Measurements from ENCODE around the gene DPYSL3.

The DPYSL3 gene

DNA sequence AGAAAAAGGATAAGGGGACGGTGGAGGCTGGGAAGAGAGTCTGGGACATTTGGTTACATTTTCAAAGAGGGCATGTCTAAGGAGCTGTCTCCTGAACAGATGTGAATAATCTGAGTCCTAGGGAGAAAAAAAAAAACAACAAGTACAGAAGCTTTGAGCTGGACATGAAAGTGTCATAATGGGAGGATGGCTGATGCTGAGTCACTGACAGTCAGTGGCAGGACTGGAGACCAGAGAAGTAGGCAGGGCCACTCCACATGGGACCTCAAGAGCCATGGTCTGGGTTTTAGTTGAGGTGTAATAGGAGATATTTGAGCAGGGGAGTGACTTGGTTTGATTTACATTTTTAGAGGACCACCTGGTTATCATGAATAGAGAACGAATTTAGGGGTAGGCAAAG lies 70.6 kb downstream of the DPYSL3 start:
- DNase-seq (ENCODE audit: low read depth), result peak; percentile 67

DNA sequence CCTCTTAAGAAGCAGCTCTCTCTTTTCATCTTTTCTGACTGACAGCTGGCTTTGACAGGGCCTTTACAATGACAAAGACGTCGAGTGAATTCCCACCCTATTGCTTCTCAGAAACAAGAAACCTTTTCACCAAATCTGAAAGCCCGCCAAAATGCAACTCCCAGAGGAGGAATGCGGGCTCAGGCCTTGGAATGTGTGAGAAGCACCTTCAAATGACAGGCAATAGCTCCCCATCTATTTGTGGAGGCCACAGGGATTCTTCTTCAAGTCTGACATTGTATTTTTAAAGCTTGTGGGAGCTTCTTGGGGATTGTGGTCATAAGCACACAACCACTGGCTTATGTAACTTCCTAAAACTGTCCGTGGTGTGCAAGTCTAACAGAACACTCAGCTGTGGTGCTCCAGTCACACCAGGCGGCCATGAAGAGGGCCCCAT lies 72.7 kb downstream of the DPYSL3 start:
- DNase-seq (ENCODE audit: low read depth), result peak; percentile 24

DNA sequence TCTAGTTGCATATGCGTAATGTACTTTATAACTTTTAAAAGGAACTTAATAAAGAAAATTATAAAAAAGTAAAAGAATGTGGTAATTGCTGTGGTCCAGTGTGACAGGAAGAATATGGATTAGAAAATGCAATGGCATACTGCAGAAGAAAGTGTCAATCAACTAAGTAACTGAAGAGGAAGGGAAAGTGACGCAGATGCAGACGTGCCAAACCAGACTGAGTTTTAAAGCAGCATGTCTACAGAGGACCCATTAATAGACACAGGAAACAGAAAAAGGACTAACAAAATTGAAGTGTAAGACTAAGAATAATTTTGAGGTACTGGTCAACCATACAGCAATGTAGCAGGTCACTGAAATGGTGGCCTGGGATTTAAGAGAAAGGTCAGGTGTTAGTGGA lies 73.3 kb downstream of the DPYSL3 start:
- DNase-seq (ENCODE audit: low read depth), result no peak

DNA sequence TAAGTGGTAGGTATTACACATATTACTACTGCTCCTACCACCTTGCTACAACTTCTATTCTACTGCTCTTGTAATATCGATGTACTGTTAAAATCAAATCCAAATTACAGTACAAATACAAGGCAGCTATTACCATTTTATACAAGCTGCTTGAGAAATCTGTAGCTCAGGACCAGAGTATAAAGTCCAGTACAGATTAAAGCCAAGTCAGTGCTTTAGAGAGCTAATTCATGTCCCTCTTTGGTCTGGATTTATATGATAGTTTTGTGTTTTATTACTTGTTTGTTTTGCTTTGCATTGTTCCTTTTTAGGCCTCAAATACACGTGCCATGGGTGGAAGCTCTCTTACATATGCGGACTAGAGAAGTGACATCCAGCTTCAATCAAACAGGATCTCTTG lies 75.8 kb downstream of the DPYSL3 start:
- no peak for DNase-seq (ENCODE audit: low read depth)

DNA sequence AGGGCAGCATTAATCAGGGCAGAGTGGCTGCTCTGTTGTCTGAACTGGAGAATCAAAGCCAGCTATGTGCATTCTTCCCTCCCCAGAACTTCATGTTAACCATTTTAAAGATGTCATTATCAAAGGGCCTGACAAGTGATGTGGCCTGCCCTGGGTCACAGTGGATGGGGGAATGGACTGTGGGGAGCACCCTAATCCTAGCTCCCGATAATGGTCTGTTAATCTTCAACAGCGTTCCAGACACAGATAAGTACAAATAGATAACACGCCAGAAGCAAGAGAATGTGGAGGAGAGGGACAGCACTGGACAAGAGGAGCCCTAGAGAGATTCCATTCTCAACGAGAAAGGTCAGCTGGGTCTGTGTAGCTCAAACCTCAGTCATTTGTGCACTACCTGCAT lies 77.5 kb downstream of the DPYSL3 start:
- no peak for DNase-seq (ENCODE audit: low read depth)

DNA sequence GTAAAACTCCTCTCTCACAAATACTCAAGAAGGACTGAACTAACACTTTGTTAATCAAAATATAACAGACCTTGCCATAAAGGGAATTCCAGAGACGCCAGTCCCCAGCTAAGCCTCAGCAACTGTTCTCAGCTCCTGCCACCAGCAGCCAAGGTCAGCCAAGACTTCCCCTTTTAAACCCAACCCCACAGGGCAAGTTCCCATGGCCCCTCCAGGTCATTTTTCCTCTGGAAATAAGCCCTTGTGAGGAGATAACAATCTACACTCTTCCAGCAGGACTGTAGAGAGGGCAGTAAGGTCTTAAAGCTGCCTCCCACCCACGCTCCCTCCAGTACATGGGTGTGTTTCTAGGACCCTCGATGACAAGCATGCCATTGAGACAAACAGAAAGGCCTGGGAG lies 78.3 kb downstream of the DPYSL3 start:
- DNase-seq (ENCODE audit: low read depth), result no peak

DNA sequence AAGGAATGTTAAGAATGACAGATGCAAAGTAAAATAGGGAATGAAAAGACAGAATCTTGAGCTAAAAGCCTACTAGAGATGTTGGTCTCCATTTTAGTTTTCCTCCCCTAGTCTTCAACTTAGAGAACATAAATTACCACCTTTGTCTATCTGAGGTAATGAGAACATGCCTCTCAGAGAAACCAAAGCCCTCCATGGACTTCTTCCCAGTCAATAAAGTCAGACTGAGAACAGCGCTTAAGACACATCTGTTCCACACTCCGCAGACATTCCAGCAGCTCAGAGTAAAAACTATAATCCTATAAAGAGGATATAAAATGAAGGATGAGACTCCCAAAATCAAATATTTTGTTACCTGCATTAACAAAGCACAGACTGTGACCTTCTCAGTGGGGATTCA lies 79.2 kb downstream of the DPYSL3 start:
- DNase-seq (ENCODE audit: low read depth), result no peak

DNA sequence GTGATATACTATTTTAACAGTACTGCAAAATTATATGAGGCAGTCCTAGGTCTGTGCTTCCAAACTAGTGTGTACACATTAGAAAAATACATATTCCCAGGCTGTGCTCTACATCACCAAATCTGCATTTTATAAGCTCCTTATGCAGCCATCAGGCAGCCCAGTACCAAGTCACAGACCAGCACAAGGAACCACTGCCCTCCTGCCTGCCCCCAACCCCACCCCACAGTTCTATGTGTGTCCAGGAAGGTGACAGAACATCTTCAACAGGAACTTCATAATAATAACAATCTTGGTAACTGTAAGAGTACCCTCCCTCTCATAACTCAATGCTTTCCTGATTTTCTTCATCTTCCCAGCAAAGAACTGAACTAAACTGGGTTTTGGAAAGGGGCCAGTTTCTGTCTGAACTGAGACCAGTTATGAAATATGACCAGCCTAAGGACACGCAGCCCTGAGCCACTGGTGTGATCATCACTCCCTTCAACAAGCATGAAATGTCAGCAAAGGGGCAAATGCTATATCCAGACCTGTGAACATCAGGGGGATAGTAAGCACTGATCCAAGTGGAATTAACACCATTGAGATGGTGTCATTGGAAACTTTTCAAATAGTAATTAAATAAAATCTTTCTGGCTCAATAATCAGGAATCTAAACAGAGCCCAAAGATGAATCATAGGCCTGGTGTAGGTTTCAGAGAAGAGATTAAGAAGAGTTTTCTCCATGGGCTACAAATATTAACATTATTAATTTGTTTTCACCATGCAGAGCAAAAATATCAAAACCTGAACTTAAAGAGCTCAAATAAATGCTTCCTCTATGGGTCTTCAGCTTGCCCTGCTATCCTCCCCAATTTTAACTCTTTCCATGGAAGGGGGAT lies 82.1 kb downstream of the DPYSL3 start:
- DNase-seq (ENCODE audit: low read depth), result peak; percentile 27

DNA sequence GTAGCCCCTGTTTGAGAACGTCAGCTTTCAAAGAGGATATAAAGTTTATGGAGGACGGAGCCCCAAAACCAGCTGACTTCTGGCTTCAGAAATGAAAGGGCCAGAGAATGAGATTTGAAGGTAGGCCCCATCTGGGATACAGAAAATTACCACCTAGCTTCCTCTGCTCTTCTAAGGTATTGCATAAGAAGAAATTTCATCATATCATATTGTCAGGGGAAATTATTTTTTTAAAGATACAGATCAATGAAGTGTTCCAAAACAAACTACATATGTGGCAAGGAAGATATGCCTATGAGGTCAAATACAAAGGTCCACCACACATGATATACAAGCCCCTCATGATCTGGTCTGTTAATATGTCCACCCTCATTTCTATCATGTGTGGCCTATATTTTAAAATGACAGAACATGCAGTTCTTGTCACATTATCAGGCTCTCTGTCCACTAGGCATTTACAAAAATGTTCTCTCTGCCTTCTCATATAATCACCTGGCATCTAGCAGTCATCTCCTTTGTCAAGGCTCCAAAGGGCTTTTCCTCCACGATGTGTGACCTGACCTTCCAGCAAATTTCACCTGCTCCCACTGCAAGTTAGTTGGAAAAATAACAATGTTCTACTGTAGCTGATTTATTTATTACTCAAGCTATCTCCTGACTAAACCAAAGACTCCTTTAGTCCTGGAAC lies 83.1 kb downstream of the DPYSL3 start:
- DNase-seq (ENCODE audit: low read depth), result no peak

DNA sequence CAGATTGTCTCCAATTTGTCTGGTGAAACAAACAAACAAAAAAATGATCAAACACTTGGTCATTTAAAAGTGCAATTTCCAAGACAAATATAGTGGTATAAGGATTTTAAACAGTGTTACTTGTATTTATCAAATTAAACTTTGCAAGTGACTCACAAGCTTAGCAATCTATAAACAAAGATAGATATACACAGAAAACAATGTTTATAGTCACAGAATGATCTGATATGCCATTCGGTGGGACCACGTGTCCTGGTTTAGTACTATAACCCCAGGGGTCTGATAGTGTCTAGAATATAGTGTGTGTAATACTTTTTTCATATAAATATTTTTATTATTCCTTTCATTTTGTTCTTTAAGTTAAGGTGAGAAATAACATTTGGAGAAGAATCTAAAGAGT lies 91.3 kb downstream of the DPYSL3 start:
- DNase-seq (ENCODE audit: low read depth), result no peak

DNA sequence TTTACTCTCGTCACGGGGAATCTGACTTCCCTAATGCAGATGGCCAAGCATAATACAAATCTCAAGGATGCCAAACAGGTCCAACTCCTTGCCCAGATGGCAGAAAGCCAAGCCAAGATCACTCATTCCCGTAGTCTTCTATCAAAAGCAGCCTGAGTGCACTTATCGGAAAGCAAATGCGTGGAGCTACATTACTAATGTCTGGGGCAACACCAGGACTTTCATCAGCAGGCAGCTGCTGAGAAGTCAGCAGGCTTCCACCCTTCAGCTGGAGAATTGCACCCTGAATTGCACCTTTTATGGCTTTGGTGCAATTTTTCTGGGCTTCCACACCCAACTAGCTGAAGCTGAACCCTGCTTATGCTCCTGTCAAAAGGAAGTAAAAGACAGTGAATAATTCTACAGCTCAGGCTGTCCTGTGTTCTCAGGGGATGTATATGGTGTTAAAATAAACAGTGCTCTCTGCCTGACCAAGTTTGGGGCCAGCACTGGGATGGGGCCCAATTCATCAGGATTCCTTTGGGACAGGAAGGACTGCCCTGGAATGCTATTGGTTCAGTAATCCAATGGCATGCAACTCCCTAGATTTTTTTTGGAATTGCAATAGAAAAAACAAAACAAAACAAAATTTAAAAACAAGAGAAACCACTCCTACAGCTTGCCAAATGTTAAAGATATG lies 92.6 kb downstream of the DPYSL3 start:
- DNase-seq (ENCODE audit: low read depth), result peak; percentile 73

DNA sequence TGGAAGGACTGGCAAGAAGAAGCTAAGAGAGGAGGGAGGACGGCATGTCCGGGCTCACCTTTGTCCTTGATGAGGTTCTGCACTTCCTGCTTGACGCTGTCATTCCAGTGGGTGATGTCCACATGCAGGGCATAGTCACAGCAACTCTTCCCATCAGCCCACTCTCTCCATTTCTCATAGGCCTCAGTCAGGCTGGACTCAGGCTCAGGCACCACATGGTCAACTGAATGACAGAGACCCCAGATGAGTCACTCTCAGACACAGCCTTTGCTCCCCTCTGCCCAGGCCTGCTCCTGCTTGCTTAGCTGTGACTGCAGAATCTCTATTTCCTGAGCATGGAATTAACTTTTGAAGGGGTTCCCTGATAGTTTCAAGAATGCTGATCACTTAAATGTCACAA lies 94.2 kb downstream of the DPYSL3 start:
- DNase-seq (ENCODE audit: low read depth), result no peak

DNA sequence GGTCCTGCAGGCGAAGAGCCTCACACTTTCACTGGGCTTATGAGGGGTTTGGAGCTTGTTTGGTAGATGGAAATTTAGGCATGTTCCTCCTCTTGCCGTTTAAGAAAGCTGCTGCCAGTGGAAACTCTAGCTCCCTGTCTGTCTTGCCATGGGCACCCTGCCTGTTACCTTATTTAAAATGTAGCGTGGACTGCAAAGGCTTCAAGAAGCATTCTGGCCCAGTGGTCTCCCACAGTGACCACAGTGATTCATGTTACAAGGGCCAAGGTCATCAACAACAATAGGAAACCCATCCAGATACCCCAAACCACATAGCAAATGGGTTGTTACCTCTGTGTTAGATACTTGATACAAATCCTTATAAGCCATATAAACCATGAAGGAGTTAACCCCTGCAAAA lies 96.6 kb downstream of the DPYSL3 start:
- no peak for DNase-seq (ENCODE audit: low read depth)

DNA sequence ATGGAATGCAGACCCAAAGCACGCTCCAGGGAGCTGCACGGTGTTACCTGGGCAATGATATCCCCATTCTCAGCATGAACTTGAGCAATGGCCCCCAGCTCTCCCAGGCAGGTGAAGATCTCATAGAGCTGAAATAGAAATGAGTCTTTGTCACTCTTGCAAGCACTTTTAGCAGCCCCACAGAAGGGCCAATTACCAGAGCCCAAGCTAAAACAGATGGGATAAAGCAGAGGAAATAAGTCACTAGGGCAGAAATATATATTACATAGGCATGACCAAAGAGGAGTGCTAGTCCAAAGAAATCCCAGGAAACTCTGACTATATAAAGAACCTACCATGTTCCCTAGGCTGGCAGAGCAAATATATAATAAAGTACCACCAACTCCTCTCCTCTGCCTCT lies 97.3 kb downstream of the DPYSL3 start:
- no peak for DNase-seq (ENCODE audit: low read depth)

DNA sequence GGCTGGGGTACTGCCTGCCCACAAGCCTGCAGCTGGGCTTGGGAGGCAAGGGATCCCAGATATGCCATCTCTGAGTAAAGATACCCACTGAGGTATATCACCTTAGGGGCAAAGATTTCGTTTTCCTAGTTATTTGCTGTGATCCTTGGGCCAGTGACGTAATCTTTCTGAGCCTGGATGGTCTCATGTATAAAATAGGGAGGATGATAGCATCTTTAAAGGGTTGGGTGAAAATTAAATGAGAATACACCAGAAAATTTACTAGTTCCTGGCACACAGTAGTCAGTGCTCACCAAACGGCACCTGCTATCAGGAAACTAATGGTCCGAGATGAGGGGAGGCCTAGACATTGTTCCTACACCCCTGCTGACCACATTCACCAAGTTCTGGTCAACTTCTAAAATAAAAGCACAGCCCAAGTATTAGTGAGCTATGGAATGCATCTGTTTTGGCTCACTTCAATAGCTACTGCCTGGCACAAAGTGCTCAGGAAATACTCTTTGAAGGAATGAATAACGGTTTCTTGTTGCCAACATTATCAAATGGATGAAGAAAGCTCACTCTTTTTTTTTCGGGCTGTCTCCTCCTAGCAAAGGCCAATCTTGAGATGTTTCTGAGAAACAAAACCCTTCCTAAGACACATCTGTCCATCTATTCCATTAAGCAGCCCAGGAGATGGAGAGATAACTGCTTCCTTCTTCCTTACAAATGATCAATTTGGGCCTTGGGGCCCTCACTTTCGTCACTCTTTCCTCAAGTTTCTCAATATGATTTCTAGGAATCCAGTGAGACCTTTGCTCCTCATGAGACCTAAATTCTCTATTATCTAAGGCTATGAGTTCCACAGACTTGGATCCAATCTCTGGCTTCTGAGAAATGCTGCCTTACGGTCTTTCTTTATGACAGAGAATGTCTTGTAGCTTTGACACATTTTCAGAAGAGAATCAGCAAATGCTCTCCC lies 98.2 kb downstream of the DPYSL3 start:
- DNase-seq (ENCODE audit: low read depth), result no peak

DNA sequence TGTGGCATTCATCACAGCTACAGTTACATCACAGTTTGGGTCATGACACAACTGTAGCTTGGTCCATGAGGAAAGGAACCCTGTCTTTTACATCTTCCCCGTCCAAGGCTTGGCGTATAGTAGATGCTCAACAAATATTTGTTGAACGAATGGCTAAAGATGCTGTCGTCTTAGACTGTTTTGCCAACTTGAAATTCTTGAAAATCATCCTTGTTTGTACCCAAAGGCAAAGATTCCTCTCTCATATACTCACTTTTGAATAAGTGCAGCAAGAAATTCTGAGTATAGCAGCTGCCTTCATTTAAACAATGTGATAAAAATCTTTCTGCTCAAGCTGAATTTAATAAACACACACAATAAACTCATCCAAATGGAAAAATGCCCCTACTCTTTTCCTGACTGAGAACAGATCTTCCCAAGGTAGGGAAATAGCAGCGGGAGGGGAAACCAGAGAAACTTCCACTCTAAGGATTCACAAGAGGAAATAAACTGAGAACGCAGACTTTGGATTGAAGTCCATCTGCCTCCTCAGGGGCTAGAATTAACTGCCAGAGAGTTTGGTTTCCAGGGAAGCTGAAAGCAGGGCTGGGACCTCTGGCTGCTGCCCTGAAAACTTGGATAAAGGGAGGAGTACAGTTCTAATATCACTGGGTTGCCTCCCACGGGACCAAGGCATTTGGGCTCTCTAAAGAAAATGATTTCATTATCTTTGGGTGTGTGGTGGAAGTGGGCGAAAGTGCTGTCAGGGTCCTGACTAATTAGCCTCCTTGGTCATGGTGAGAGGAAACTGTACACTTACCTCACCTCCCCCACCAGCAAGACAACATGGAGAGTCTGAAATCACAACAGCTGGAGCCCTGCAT lies 99.1 kb downstream of the DPYSL3 start:
- DNase-seq (ENCODE audit: low read depth), result peak; percentile 33

DNA sequence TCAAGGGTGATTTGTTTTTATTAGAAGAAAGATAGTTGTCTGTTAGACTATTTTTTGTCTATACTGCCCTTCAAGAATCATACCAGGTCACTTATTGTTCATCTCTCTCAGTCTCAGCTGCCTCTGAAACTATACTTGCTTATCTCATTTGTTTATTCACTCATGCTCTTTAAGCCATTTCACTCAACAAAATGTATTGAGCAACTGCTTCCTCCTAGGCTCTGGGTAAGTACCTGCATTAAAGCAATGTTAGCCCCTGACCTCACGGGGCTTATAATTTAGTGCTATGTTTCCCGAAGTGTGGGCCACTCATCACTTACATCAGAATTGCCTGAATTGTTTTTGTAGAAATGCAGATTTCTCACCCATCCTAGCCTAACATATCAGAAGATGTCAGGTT lies 100.9 kb downstream of the DPYSL3 start:
- DNase-seq (ENCODE audit: low read depth), result no peak

DNA sequence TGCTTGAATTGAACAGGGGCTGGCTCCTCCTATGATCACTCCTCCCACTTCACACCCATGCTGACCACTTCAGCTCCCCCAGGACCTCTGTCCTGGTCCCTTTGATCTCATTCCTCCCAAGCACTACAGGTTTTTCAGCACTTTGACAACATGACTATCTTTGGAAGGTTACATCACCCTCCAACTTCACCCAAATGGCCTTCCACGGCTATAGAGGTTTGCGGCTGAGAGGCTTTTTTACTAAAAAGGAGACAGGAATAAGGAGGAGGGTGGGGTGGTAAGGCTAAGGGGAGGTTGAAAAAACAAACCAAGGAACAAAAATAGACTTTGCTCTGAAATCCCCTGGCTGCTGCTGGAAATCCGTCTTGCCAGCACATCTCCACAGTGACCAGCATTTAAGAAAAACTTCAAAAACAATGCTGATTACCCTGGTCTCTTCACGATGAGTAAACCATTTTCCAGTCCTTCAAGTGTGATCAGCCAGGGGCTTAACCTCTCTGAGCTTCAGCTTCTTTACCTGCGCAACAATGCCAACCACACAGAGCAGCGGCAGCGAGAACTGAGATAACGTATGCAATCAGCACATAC lies 102.7 kb downstream of the DPYSL3 start:
- peak; percentile 92 for DNase-seq (ENCODE audit: low read depth)

DNA sequence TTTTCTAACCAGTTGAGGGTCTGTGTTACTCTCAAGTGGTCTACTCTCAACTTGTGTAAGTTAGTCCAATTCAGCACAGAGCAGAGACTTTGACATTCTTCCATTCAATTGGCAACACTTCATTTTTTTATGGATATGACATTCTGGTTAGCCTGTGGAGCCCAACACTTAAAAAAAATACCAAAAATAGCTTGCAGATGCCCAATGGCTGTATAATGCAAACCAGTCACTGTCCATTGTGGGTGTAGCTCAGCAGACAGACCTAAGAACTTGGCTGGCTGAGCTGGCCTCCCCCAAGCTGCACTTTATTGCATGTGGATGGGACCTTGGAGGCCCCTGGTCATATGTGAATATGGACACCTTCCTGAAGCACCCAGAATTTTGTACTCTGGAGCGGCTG lies 103.2 kb downstream of the DPYSL3 start:
- peak; percentile 79 for DNase-seq (ENCODE audit: low read depth)

DNA sequence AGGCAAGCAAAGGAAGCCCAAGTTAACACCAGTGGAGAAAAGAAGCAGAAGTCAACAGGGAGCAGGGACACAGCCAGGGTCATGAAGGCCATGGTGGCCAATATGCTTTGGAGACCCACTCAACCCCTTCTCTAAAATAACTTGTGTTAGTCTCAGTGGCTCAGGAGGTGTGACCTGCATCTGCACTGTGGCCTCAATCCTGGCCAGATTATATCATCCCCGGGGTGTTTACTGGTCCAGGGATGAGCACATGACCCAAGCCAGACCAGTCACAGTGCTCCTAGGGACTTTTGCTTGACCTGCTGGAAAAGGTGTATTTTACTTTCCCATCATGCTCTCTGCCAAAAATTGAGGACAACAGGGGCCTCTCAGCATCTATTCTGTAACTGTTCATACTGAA lies 105.2 kb downstream of the DPYSL3 start:
- DNase-seq (ENCODE audit: low read depth), result no peak

Measured in EH (cell line).